DOHH2 (cell line): Measurements from ENCODE around the gene IL23R.

ENCODE experiments used
- H3F3A ChIP-seq: fragments of 200-600 bp; sonication (generic), shearing (Covaris generic); 2 replicates; pipeline ENCODE4 v1.6.0; 2016; ENCODE audit warnings: antibody characterized with exemption, mild to moderate bottlenecking; ENCODE audit not compliant: control insufficient read depth, insufficient read depth
- H3K27ac ChIP-seq: fragments of 200-600 bp; sonication (generic); 2 replicates; pipeline ENCODE4 v1.5.1; 2014; ENCODE audit warnings: low read depth, mild to moderate bottlenecking, low read length, moderate library complexity
- H3K27me3 ChIP-seq: fragments of 200-600 bp; sonication (generic); 2 replicates; pipeline ENCODE4 v1.6.1; 2014; ENCODE audit warnings: mild to moderate bottlenecking, low read length, mixed read lengths; ENCODE audit not compliant: control insufficient read depth
- H3K36me3 ChIP-seq: fragments of 200-600 bp; sonication (generic); 2 replicates; pipeline ENCODE4 v1.6.1; 2014; ENCODE audit warnings: mild to moderate bottlenecking, low read length, moderate library complexity, mixed read lengths; ENCODE audit not compliant: control insufficient read depth
- H3K4me1 ChIP-seq: fragments of 200-600 bp; sonication (generic); 2 replicates; pipeline ENCODE4 v1.6.1; 2014; ENCODE audit warnings: mild to moderate bottlenecking, low read length, mixed read lengths; ENCODE audit not compliant: control insufficient read depth
- H3K4me2 ChIP-seq: fragments of 200-600 bp; sonication (generic); 2 replicates; pipeline ENCODE4 v1.6.0; 2014; ENCODE audit warnings: mild to moderate bottlenecking, low read length, moderate library complexity
- H3K4me3 ChIP-seq: fragments of 200-600 bp; sonication (generic); 2 replicates; pipeline ENCODE4 v1.5.1; 2014; ENCODE audit warnings: mild to moderate bottlenecking, low read length, mixed read lengths
- H3K79me2 ChIP-seq: fragments of 200-600 bp; sonication (generic); 2 replicates; pipeline ENCODE4 v1.6.1; 2014; ENCODE audit warnings: mild to moderate bottlenecking, low read length, mixed read lengths; ENCODE audit not compliant: control insufficient read depth
- H3K9me2 ChIP-seq: fragments of 200-600 bp; sonication (generic); replicated peaks from 2 replicates; pipeline ENCODE4 v1.6.1; 2014; ENCODE audit warnings: mild to moderate bottlenecking, low read length, mixed read lengths; ENCODE audit not compliant: control insufficient read depth
- H3K9me3 ChIP-seq: fragments of 200-600 bp; sonication (generic); 2 replicates; pipeline ENCODE4 v1.6.1; 2014; ENCODE audit warnings: antibody characterized with exemption, low read length, mixed read lengths; ENCODE audit not compliant: control insufficient read depth, insufficient read depth
- H4K20me1 ChIP-seq: fragments of 200-600 bp; sonication (generic); 2 replicates; pipeline ENCODE4 v1.6.0; 2014; ENCODE audit warnings: low read depth, mild to moderate bottlenecking, antibody characterized with exemption, low read length, moderate library complexity; ENCODE audit not compliant: control insufficient read depth, insufficient read depth
- EZH2phosphoT487 ChIP-seq: fragments of 200-600 bp; sonication (generic); IDR thresholded peaks from 2 replicates; pipeline ENCODE4 v1.6.1; 2017; ENCODE audit warnings: borderline replicate concordance, mild to moderate bottlenecking, antibody characterized with exemption, low read length, moderate library complexity, mixed read lengths
- TF ChIP-seq, protein P1 (sequence below): fragments of 200-600 bp; sonication (generic); IDR thresholded peaks from one replicate; pipeline ENCODE4 v1.5.1; 2014; ENCODE audit warnings: antibody characterized with exemption, mild to moderate bottlenecking, low read depth, low read length; ENCODE audit not compliant: poor library complexity, severe bottlenecking

IL23R gene

DNA sequence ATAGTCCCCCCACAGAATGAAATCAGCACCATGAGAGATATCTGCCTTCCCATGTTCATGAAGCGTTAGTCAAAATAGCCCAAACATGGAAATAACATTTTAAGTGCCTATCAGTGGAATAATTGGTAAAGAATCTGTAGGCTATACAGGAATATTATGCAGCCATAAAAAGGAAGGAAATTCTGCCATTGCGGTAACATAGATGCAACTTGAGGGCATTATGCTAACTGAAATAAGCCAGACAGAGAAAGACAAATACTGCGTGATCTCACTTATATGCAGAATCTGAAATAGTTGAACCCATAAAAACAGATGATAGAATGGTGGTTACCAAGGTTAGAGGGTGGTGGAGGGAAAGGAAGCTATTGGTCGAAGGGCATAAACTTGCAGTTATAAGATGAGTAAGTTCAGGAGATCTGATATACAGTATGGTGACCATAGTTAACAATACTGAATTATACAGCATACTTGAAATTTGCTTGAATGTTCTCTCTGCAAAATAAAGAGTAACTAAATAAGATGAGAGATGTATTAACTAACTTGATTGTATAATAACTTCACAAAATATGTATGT lies 699 bp upstream of the IL23R start:
- H4K20me1 ChIP-seq = no peaks in the 10 kb centered on the region
- no peaks in the 10 kb centered on the region for H3K9me2 ChIP-seq
- H3K27me3 ChIP-seq = no peaks in the 10 kb centered on the region
- H3K9me3 ChIP-seq = no peaks in the 10 kb centered on the region
- H3K79me2 ChIP-seq = no peaks in the 10 kb centered on the region
- H3F3A ChIP-seq = no peaks in the 10 kb centered on the region
- no peak overlapping the region for H3K27ac ChIP-seq
- H3K4me1 ChIP-seq = no peaks in the 10 kb centered on the region
- TF ChIP-seq, protein P1, sequence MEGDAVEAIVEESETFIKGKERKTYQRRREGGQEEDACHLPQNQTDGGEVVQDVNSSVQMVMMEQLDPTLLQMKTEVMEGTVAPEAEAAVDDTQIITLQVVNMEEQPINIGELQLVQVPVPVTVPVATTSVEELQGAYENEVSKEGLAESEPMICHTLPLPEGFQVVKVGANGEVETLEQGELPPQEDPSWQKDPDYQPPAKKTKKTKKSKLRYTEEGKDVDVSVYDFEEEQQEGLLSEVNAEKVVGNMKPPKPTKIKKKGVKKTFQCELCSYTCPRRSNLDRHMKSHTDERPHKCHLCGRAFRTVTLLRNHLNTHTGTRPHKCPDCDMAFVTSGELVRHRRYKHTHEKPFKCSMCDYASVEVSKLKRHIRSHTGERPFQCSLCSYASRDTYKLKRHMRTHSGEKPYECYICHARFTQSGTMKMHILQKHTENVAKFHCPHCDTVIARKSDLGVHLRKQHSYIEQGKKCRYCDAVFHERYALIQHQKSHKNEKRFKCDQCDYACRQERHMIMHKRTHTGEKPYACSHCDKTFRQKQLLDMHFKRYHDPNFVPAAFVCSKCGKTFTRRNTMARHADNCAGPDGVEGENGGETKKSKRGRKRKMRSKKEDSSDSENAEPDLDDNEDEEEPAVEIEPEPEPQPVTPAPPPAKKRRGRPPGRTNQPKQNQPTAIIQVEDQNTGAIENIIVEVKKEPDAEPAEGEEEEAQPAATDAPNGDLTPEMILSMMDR = no peak
- no peak for TF ChIP-seq EZH2phosphoT487
- H3K4me2 ChIP-seq = no peak overlapping the region
- H3K36me3 ChIP-seq = peaks cover 5% of the 10 kb centered on the region; the same call in 1 of the 2 replicates
- H3K4me3 ChIP-seq = no peak overlapping the region

DNA sequence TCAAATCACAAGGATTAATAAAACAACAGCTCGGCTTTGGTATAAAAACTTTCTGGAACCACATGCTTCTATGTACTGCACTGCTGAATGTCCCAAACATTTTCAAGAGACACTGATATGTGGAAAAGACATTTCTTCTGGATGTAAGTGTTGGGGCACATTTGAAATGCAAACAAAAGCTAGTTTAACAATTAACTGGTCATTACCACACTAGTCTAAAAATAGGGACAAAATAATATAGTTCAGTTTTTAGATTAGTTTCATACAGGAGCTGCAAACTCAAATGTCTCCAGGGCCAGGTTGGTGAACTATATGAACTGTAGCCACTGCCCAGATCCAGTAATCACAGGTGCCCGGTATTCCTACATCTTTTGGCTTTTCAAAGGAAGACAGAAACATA lies 3.2 kb downstream of the IL23R start:
- H3F3A ChIP-seq = no peaks in the 10 kb centered on the region
- no peaks in the 10 kb centered on the region for H3K9me3 ChIP-seq

DNA sequence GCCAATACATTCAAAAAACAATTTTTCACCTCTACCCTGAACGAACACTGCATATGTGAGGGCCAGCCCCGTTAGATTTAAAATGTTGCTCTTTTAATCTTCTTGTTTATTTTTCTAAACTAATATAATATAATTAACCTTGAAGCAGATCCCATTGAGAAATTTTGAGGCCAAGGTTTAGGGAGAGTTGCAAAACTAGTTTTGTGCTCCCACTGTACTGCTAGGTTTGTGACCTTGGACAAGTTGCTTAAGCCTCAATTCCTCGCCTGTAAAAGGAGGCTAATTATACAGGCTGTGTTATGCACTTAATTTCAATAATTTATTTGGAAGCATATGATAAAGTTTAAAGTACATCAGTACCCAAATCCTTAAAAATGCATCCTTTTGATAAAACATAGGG lies 3.7 kb downstream of the IL23R start:
- no peaks in the 10 kb centered on the region for H4K20me1 ChIP-seq
- no peaks in the 10 kb centered on the region for H3K9me2 ChIP-seq
- TF ChIP-seq, protein P1 = no peak
- TF ChIP-seq EZH2phosphoT487 = no peak
- no peaks in the 10 kb centered on the region for H3K27me3 ChIP-seq
- no peak overlapping the region for H3K4me2 ChIP-seq
- H3F3A ChIP-seq = no peaks in the 10 kb centered on the region
- H3K79me2 ChIP-seq = no peaks in the 10 kb centered on the region
- H3K27ac ChIP-seq = no peak overlapping the region
- H3K4me1 ChIP-seq = no peaks in the 10 kb centered on the region
- no peak overlapping the region for H3K4me3 ChIP-seq
- no peaks in the 10 kb centered on the region for H3K36me3 ChIP-seq
- H3K9me3 ChIP-seq = no peaks in the 10 kb centered on the region

More for the DNA sequence above, 3.2 kb downstream of the IL23R start:
- H3K4me3 ChIP-seq = no peak overlapping the region
- no peaks in the 10 kb centered on the region for H3K36me3 ChIP-seq
- H4K20me1 ChIP-seq = no peaks in the 10 kb centered on the region
- no peaks in the 10 kb centered on the region for H3K4me1 ChIP-seq
- TF ChIP-seq EZH2phosphoT487 = no peak
- TF ChIP-seq, protein P1 = no peak
- H3K4me2 ChIP-seq = no peak overlapping the region
- H3K27ac ChIP-seq = no peak overlapping the region
- no peaks in the 10 kb centered on the region for H3K79me2 ChIP-seq
- no peaks in the 10 kb centered on the region for H3K27me3 ChIP-seq
- no peaks in the 10 kb centered on the region for H3K9me2 ChIP-seq
